HepG2 (cell line): ENCODE results near the gene GFER. TPM values are rescaled to one million over a fixed set of nuclear protein-coding genes. Genes with fewer than 3 reads are reported as not detected.

Experiments
- ATAC-seq: fragments of 200-7000 bp; cut with Tn5 transposase; 3 replicates; pipeline ENCODE4 v1.9.1; 2020; ENCODE audit warnings: mild to moderate bottlenecking, moderate library complexity
- BruUV-seq: library from RNA; stranded (reverse); fragments of 400-500 nt; replicated peaks from 2 replicates; lab custom pipeline; 2021; lab: Mats Ljungman, UMichigan
- CTCF ChIA-PET: fragments of 300-600 bp; formaldehyde crosslinking; extraction: SDS; loops from one replicate; lab custom pipeline; 2021; ENCODE audit warnings: low total read pairs, inconsistent platforms, low intra/inter-chr PET ratio; lab: Yijun Ruan, JAX
- POLR2A ChIA-PET: fragments of 350-600 bp; sonication (Branson Sonifier 250); formaldehyde crosslinking; loops from one replicate; lab custom pipeline; 2020; ENCODE audit warnings: antibody characterized with exemption, inconsistent platforms; lab: Yijun Ruan, JAX
- DNase-seq: peaks from one replicate; pipeline ENCODE4 v3.0.0-alpha.2; 2015; ENCODE audit warnings: low spot score
- FAIRE-seq: peaks from 3 replicates; lab custom pipeline; 2011; peaks lifted over from hg19 to GRCh38; lab: Jason Lieb, UNC
- H2AFZ ChIP-seq: one replicate; pipeline ENCODE4 v1.6.1; 2011; ENCODE audit warnings: low read length, inconsistent platforms
- H3K27ac ChIP-seq: fragments of 300-600 bp; 3 replicates; pipeline ENCODE4 v1.8.0; 2011; ENCODE audit warnings: mixed run types, mild to moderate bottlenecking, mixed read lengths, low read length, inconsistent platforms; ENCODE audit not compliant: insufficient read depth; ENCODE audit errors: extremely low read length
- H3K27me3 ChIP-seq, 2 experiments: fragments of 200-600 bp in 1 of 2; 2 replicates in 1 of 2; 3 replicates in 1 of 2; pipeline versions ENCODE4 v1.6.0 to v1.8.0; 2011; ENCODE audit warnings: low read length in 2 of 2, mild to moderate bottlenecking in 2 of 2, moderate library complexity in 2 of 2, inconsistent platforms in 1 of 2; ENCODE audit not compliant: insufficient read depth in 2 of 2, control insufficient read depth in 1 of 2
- H3K36me3 ChIP-seq, 2 experiments: fragments of 200-600 bp in 1 of 2; replicated peaks in 1 of 2; 2 replicates in 1 of 2; 3 replicates in 1 of 2; pipeline versions ENCODE4 v1.5.1 to v1.8.0; 2011; ENCODE audit warnings: low read length in 2 of 2, inconsistent platforms in 1 of 2; ENCODE audit not compliant: insufficient read depth in 2 of 2, control insufficient read depth in 1 of 2
- H3K4me1 ChIP-seq: 2 replicates; pipeline ENCODE4 v1.5.1; 2012; ENCODE audit warnings: low read length, inconsistent platforms; ENCODE audit not compliant: insufficient read depth
- H3K4me2 ChIP-seq: 2 replicates; pipeline ENCODE4 v1.6.0; 2011; ENCODE audit warnings: low read depth, low read length, inconsistent platforms
- H3K4me3 ChIP-seq, 3 experiments: fragments of 200-600 bp in 1 of 3; sonication (generic), shearing (Covaris generic) in 1 of 3; replicated peaks in 1 of 3; 2 replicates each; pipeline ENCODE4 v1.5.1; 2011 to 2016; ENCODE audit warnings: low read length in 3 of 3, inconsistent platforms in 2 of 3, low read depth in 2 of 3, mild to moderate bottlenecking in 2 of 3, control low read depth in 1 of 3, mixed read lengths in 1 of 3; ENCODE audit not compliant: insufficient read depth in 1 of 3
- H3K79me2 ChIP-seq: one replicate; pipeline ENCODE4 v1.6.1; 2011; ENCODE audit warnings: low read length, inconsistent platforms; ENCODE audit not compliant: insufficient read depth
- H3K9ac ChIP-seq: 2 replicates; pipeline ENCODE4 v1.6.0; 2011; ENCODE audit warnings: mild to moderate bottlenecking, low read depth, low read length, inconsistent platforms; ENCODE audit not compliant: insufficient read depth
- H3K9me3 ChIP-seq: 2 replicates; pipeline ENCODE4 v1.5.1; 2012; ENCODE audit warnings: mild to moderate bottlenecking, low read length
- H4K20me1 ChIP-seq: 2 replicates; pipeline ENCODE4 v1.6.0; 2011; ENCODE audit warnings: inconsistent platforms, mild to moderate bottlenecking, low read length, moderate library complexity; ENCODE audit not compliant: insufficient read depth
- HNRNPK ChIP-seq: fragments of 200-400 bp; formaldehyde crosslinking; IDR thresholded peaks from 2 replicates; pipeline ENCODE4 v1.6.1; 2018; ENCODE audit warnings: low read length, low read depth, moderate library complexity, mild to moderate bottlenecking; ENCODE audit not compliant: poor library complexity, severe bottlenecking
- SP4 ChIP-seq: sonication (generic); formaldehyde crosslinking; IDR thresholded peaks from 2 replicates; pipeline ENCODE4 v1.8.1; 2023; ENCODE audit warnings: mild to moderate bottlenecking, missing genetic modification reagents
- ZXDC ChIP-seq: sonication (generic); formaldehyde crosslinking; IDR thresholded peaks from 2 replicates; pipeline ENCODE4 v1.5.0; 2020; ENCODE audit warnings: mild to moderate bottlenecking, missing genetic modification reagents
- WGBS: methylation state at CpG from one replicate; pipeline ENCODE4 v1.1.6; 2017; ENCODE audit warnings: low lambda C conversion rate; 5-methylcytosine and 5-hydroxymethylcytosine counted together
- in situ Hi-C: cut with HindIII; loops from 2 replicates; pipeline ENCODE4 v1.10.0; 2017; ENCODE audit warnings: low pct_unique_long_range_greater_than_20kb; ENCODE audit not compliant: extremely low pct_ligation_motif_present
- intact Hi-C: fragments of 100-400 bp; cut with micrococcal nuclease; formaldehyde crosslinking; loops from one replicate; pipeline ENCODE4 v1.10.0; 2022; ENCODE audit not compliant: unreplicated experiment
- polyA plus RNA-seq, 8 experiments: library from polyadenylated mRNA; depleted of rRNA in 3 of 8; stranded (reverse) in 7 of 8; unstranded in 1 of 8; fragments of >200 nt; fragmentation: Illumina TruSeq in 4 of 8; extraction: Trizol in 4 of 8; gene quantifications; 2 replicates each; pipeline versions ENCODE4 v1.2.1 to v1.2.3, GENCODE V29; 2011 to 2016; ENCODE audit warnings: low read depth in 4 of 8, missing spikeins in 1 of 8, mixed read lengths in 1 of 8; ENCODE audit not compliant: insufficient read depth in 1 of 8
- total RNA-seq, 5 experiments: library from RNA; depleted of rRNA; stranded (reverse); fragments of >200 nt; fragmentation: Illumina TruSeq; extraction: Trizol; gene quantifications; 2 replicates each; pipeline ENCODE4 v1.2.3, GENCODE V29; 2016; ENCODE audit warnings: low read depth in 1 of 5

The GFER gene
- total and polyA plus RNA-seq, 2 of the 13 experiments (the other 11 are each of a cell fraction or from before 2014, with no cell fraction given), result 28.6 to 71.7 TPM

- Histone ChIP-seq H3K27ac (no peak overlapping the region), H2AFZ (no peak overlapping the region)
Measured at GRCh38 chr16:1990101-1990350, 6.0 kb downstream of the GFER start.

More at GRCh38 chr16:1990101-1990350, 6.0 kb downstream of the GFER start:
- BruUV-seq, result no TSS peak
- Histone ChIP-seq H3K4me2 (peak overlapping the region; percentile 95), H3K4me3 (peak overlapping the region in 2 of 3 experiments; percentile 77 to 82; a peak in 4 of 6 replicates), H3K9me3 (no peaks in the 10 kb centered on the region), H3K27me3 (peaks cover 0 to 8% of the 10 kb centered on the region in 2 experiments; a peak in 2 of 5 replicates), H3K9ac (no peak overlapping the region), H3K79me2 (peaks cover 9% of the 10 kb centered on the region), H3K4me1 (peaks cover 68% of the 10 kb centered on the region), H3K36me3 (peaks cover 12 to 15% of the 10 kb centered on the region in 2 experiments; a peak in 4 of 5 replicates), H4K20me1 (no peaks in the 10 kb centered on the region)
- intact Hi-C loops, result no loop called here
- ChIA-PET POLR2A (interaction anchor here (0.8 to 2.0 kb wide), 7 partner anchors 14 to 165 kb away, joined by 3 to 13 read pairs (median 5); partner anchors contain the start of genes RPS2 and TRAF7), CTCF (interaction anchor here (0.6 kb wide), 1 partner anchor 14 kb away, joined by 3 read pairs; no protein-coding TSS in a partner anchor)
- DNase-seq (no peak), FAIRE-seq (no peak), ATAC-seq (peak; percentile 5)
- in situ Hi-C loops, result no loop called here
- 0% methylated on average over 2 of the region's 25 CpGs for WGBS
- peak; percentile 39 for TF ChIP-seq HNRNPK
- TF ChIP-seq SP4 (CRISPR knock-in tag), result no peak; the same call in 1 of the 2 replicates
- TF ChIP-seq ZXDC (CRISPR knock-in tag), result no peak
